Measurements from ENCODE around the gene OTULINL. TPM values are rescaled to one million over a fixed set of nuclear protein-coding genes. Genes with fewer than 3 reads are reported as not detected.

Gene OTULINL
- total and polyA plus RNA-seq, 4 donors = 0.82 to 4.1 (median 1.6) TPM

DNA sequence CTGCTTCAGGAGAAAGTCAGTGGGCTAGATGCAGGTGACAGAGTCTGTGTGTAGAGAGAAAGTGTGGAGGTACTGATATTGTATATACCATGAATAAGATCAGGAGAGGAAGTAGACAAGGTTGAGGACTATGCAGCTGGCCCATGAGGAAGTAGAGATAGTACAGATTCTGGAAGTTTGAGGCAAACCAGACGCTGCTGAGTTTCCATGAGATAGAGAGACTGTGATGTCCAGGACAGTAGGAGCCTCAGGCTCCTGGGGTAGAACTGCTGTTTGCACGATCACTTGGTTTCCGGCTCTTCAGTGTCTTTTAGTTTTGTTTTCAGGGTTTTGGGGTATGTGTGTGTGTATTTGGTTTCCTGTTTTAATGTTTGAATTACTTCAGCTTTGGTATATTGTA lies 13.6 kb downstream of the OTULINL start:
- no peak overlapping the region for H3K9ac ChIP-seq (ENCODE audit: low read depth in 1 of 2, low read length in 2 of 2)
- H3K36me3 ChIP-seq (ENCODE audit: control insufficient read depth in 4 of 4, insufficient read depth in 3 of 4, low read depth in 1 of 4, low read length in 3 of 4) = no peaks in the 10 kb centered on the region
- H3K27me3 ChIP-seq (ENCODE audit: control insufficient read depth in 4 of 4, insufficient read depth in 4 of 4, low read length in 3 of 4) = peaks cover 0 to 2% (median 0%) of the 10 kb centered on the region in 4 donors
- TF ChIP-seq, protein P1, sequence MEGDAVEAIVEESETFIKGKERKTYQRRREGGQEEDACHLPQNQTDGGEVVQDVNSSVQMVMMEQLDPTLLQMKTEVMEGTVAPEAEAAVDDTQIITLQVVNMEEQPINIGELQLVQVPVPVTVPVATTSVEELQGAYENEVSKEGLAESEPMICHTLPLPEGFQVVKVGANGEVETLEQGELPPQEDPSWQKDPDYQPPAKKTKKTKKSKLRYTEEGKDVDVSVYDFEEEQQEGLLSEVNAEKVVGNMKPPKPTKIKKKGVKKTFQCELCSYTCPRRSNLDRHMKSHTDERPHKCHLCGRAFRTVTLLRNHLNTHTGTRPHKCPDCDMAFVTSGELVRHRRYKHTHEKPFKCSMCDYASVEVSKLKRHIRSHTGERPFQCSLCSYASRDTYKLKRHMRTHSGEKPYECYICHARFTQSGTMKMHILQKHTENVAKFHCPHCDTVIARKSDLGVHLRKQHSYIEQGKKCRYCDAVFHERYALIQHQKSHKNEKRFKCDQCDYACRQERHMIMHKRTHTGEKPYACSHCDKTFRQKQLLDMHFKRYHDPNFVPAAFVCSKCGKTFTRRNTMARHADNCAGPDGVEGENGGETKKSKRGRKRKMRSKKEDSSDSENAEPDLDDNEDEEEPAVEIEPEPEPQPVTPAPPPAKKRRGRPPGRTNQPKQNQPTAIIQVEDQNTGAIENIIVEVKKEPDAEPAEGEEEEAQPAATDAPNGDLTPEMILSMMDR (IDR thresholded peaks at IDR 0.05; ENCODE audit: low read depth, low read length, missing input control) = no peak
- TF ChIP-seq NR2F2 (IDR thresholded peaks at IDR 0.05) (no peak), EGR1 (IDR thresholded peaks at IDR 0.05; ENCODE audit: low read depth in 2 of 2) (no peak), HNF4A (conservative IDR thresholded peaks at IDR 0.05) (no peak), FOXA2 (IDR thresholded peaks at IDR 0.05) (no peak)
- DNase-seq (ENCODE audit: low spot score) = no peak
- no peak overlapping the region for H3K4me3 ChIP-seq (ENCODE audit: low read depth in 1 of 3, low read length in 3 of 3)
- no peaks in the 10 kb centered on the region for H3K9me3 ChIP-seq (ENCODE audit: control insufficient read depth in 4 of 4, low read length in 3 of 4)
- WGBS = 55% methylated on average over 3 of the region's 3 CpGs
- no peaks in the 10 kb centered on the region for H3K4me1 ChIP-seq (ENCODE audit: control insufficient read depth in 4 of 4, insufficient read depth in 4 of 4, low read length in 3 of 4)
- no peak overlapping the region for H3K27ac ChIP-seq (ENCODE audit: low read depth in 1 of 2, low read length in 2 of 2)

DNA sequence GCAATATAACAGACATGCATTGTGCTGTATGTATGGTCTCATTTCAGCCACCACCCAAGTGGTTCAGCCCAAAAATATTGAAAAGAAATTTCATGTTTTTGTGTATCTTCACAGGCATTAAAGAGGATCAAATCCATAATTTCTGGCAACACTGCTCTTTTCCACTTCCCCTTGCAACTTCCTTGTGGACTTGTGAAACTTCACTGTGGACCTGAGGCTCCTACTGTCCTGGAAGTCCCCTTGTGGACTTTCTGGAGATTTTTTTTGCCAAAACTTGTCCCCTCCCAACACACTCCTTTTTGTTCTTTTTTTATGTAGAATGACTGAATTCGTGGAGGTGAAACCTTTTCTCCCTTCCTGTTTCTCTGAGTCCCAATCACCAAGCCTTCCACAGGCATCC lies 14.3 kb downstream of the OTULINL start:
- no peaks in the 10 kb centered on the region for H3K9me3 ChIP-seq (ENCODE audit: control insufficient read depth in 4 of 4, low read length in 3 of 4)
- WGBS = 52% methylated on average over 1 of the region's 1 CpG
- no peaks in the 10 kb centered on the region for H3K4me1 ChIP-seq (ENCODE audit: control insufficient read depth in 4 of 4, insufficient read depth in 4 of 4, low read length in 3 of 4)
- H3K27me3 ChIP-seq (ENCODE audit: control insufficient read depth in 4 of 4, insufficient read depth in 4 of 4, low read length in 3 of 4) = peaks cover 0 to 2% (median 0%) of the 10 kb centered on the region in 4 donors
- no peak overlapping the region for H3K9ac ChIP-seq (ENCODE audit: low read depth in 1 of 2, low read length in 2 of 2)
- H3K27ac ChIP-seq (ENCODE audit: low read depth in 1 of 2, low read length in 2 of 2) = peak overlapping the region in 1 of 2 donors; percentile 0
- DNase-seq (ENCODE audit: low spot score) = no peak
- H3K36me3 ChIP-seq (ENCODE audit: control insufficient read depth in 4 of 4, insufficient read depth in 3 of 4, low read depth in 1 of 4, low read length in 3 of 4) = no peaks in the 10 kb centered on the region
- H3K4me3 ChIP-seq (ENCODE audit: low read depth in 1 of 3, low read length in 3 of 3) = no peak overlapping the region
- TF ChIP-seq, protein P2, sequence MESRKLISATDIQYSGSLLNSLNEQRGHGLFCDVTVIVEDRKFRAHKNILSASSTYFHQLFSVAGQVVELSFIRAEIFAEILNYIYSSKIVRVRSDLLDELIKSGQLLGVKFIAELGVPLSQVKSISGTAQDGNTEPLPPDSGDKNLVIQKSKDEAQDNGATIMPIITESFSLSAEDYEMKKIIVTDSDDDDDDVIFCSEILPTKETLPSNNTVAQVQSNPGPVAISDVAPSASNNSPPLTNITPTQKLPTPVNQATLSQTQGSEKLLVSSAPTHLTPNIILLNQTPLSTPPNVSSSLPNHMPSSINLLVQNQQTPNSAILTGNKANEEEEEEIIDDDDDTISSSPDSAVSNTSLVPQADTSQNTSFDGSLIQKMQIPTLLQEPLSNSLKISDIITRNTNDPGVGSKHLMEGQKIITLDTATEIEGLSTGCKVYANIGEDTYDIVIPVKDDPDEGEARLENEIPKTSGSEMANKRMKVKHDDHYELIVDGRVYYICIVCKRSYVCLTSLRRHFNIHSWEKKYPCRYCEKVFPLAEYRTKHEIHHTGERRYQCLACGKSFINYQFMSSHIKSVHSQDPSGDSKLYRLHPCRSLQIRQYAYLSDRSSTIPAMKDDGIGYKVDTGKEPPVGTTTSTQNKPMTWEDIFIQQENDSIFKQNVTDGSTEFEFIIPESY (IDR thresholded peaks at IDR 0.05) = no peak
- TF ChIP-seq, protein P3, sequence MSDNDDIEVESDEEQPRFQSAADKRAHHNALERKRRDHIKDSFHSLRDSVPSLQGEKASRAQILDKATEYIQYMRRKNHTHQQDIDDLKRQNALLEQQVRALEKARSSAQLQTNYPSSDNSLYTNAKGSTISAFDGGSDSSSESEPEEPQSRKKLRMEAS (IDR thresholded peaks at IDR 0.05) = no peak
- TF ChIP-seq HNF4G (IDR thresholded peaks at IDR 0.05) (no peak), SP1 (IDR thresholded peaks at IDR 0.05) (no peak), HNF4A (conservative IDR thresholded peaks at IDR 0.05) (no peak), FOXA1 (IDR thresholded peaks at IDR 0.05) (no peak)
- TF ChIP-seq, protein P4, sequence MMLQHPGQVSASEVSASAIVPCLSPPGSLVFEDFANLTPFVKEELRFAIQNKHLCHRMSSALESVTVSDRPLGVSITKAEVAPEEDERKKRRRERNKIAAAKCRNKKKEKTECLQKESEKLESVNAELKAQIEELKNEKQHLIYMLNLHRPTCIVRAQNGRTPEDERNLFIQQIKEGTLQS (IDR thresholded peaks at IDR 0.05) = no peak

DNA sequence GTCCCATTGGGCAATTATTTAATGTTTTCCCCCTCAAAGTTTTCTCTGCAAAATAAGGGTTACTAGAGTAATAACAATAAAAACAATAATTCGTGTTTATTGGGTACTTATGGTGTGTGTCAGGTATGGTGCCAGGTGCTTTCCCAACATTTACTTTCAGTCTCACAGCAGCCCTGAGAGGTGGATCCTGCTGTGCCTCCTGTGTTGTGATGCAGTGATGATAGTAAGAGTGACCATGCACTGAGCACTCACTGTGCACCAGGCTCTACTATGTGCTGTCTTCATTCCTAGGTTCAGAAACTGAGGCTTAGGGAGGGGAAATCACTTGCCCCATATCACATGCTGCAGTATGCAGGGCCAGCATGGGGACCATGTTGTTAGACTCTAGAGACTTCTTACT lies 15.5 kb downstream of the OTULINL start:
- H3K9ac ChIP-seq (ENCODE audit: low read depth in 1 of 2, low read length in 2 of 2) = no peak overlapping the region
- no peaks in the 10 kb centered on the region for H3K36me3 ChIP-seq (ENCODE audit: control insufficient read depth in 4 of 4, insufficient read depth in 3 of 4, low read depth in 1 of 4, low read length in 3 of 4)
- H3K4me3 ChIP-seq (ENCODE audit: low read depth in 1 of 3, low read length in 3 of 3) = no peak overlapping the region
- TF ChIP-seq EGR1 (IDR thresholded peaks at IDR 0.05; ENCODE audit: low read depth in 2 of 2) (no peak), NR2F2 (IDR thresholded peaks at IDR 0.05) (no peak), JUND (IDR thresholded peaks at IDR 0.05) (no peak)
- TF ChIP-seq, protein P1 (IDR thresholded peaks at IDR 0.05; ENCODE audit: low read depth, low read length, missing input control) = no peak
- TF ChIP-seq, protein P2 (IDR thresholded peaks at IDR 0.05) = no peak
- H3K4me1 ChIP-seq (ENCODE audit: control insufficient read depth in 4 of 4, insufficient read depth in 4 of 4, low read length in 3 of 4) = no peaks in the 10 kb centered on the region
- DNase-seq (ENCODE audit: low spot score) = no peak
- H3K27me3 ChIP-seq (ENCODE audit: control insufficient read depth in 4 of 4, insufficient read depth in 4 of 4, low read length in 3 of 4) = peaks cover 0 to 2% (median 0%) of the 10 kb centered on the region in 4 donors
- no peaks in the 10 kb centered on the region for H3K9me3 ChIP-seq (ENCODE audit: control insufficient read depth in 4 of 4, low read length in 3 of 4)
- 76% methylated on average over 1 of the region's 1 CpG for WGBS
- no peak overlapping the region for H3K27ac ChIP-seq (ENCODE audit: low read depth in 1 of 2, low read length in 2 of 2)

Measured in liver (tissue), 9 donors.